ENCODE data around the gene RAD9B. TPM values are rescaled to one million over a fixed set of nuclear protein-coding genes. Genes with fewer than 3 reads are reported as not detected.

The RAD9B gene
- total and polyA plus RNA-seq, 2 of the 4 experiments (the other 2 are of a cell fraction): 0.09 to 0.18 TPM

GRCh38 chr12:110530511-110530910 is 28.4 kb downstream of the RAD9B start:
- DNase-seq (no peak), ATAC-seq (ENCODE audit: low read depth) (no peak)
- H4K5ac ChIP-seq (ENCODE audit: low read depth, low read length): no peak overlapping the region
- H3K4me1 ChIP-seq (ENCODE audit: control insufficient read depth, insufficient read depth, low read length): peaks cover 8% of the 10 kb centered on the region
- H4K20me1 ChIP-seq (ENCODE audit: insufficient read depth, low read length): peaks cover 8% of the 10 kb centered on the region; the same call in 1 of the 2 replicates
- in situ Hi-C loops (cut with MboI; ENCODE audit: low sequenced_read_pairs) (no loop called here), dilution Hi-C loops (cut with HindIII; ENCODE audit: low sequenced_read_pairs, unreplicated experiment) (no loop called here), intact Hi-C loops (cut with micrococcal nuclease) (no loop called here)
- H4K8ac ChIP-seq (ENCODE audit: low read depth in 2 of 2, low read length in 2 of 2): no peak overlapping the region
- H2BK120ac ChIP-seq (ENCODE audit: low read depth, low read length): no peak overlapping the region
- no peaks in the 10 kb centered on the region for H3K27me3 ChIP-seq (ENCODE audit: control insufficient read depth, insufficient read depth, low read length)
- TF ChIP-seq ELK1 (IDR thresholded peaks at IDR 0.05; ENCODE audit: borderline replicate concordance, low read depth, low read length) (no peak), RCOR1 (IDR thresholded peaks at IDR 0.05; ENCODE audit: insufficient replicate concordance, low read length) (no peak), CHD1 (IDR thresholded peaks at IDR 0.05; ENCODE audit: low read depth, low read length) (no peak), NFE2L2 (IDR thresholded peaks at IDR 0.05; ENCODE audit: low read depth, low read length) (no peak), MAZ (IDR thresholded peaks at IDR 0.05; ENCODE audit: borderline replicate concordance, low read depth, low read length) (no peak), USF2 (IDR thresholded peaks at IDR 0.05; ENCODE audit: low read depth, low read length) (no peak), CEBPB (IDR thresholded peaks at IDR 0.05; ENCODE audit: low read depth, low read length) (no peak), RAD21 (IDR thresholded peaks at IDR 0.05; ENCODE audit: low read length) (no peak), POLR2A (IDR thresholded peaks at IDR 0.05; ENCODE audit: low read depth, low read length) (no peak), MXI1 (IDR thresholded peaks at IDR 0.05; ENCODE audit: borderline replicate concordance, low read depth, low read length) (no peak), FOS (IDR thresholded peaks at IDR 0.05; ENCODE audit: low read depth, low read length) (no peak), BHLHE40 (IDR thresholded peaks at IDR 0.05; ENCODE audit: low read depth, low read length) (no peak), SMC3 (IDR thresholded peaks at IDR 0.05; ENCODE audit: low read depth, low read length) (no peak), RFX5 (IDR thresholded peaks at IDR 0.05; ENCODE audit: low read depth, low read length) (no peak), CTCF (conservative IDR thresholded peaks at IDR 0.05; ENCODE audit: low read depth, low read length) (no peak), MAFK (IDR thresholded peaks at IDR 0.05; ENCODE audit: low read depth, low read length) (no peak)
- H4K91ac ChIP-seq (ENCODE audit: insufficient read depth, low read depth, low read length): no peak overlapping the region
- no peak overlapping the region for H2AK9ac ChIP-seq (replicated peaks; ENCODE audit: low read depth, low read length, poor library complexity)
- WGBS, 2 experiments (ENCODE audit: extremely low coverage in 2 of 2, insufficient read length in 1 of 2): no CpG with 5 or more reads among the region's 2 CpGs
- H3K14ac ChIP-seq (replicated peaks; ENCODE audit: low read depth, low read length): no peak overlapping the region
- no peak overlapping the region for H2AFZ ChIP-seq (replicated peaks; ENCODE audit: low read length, poor library complexity)
- no peak overlapping the region for H3K4ac ChIP-seq (ENCODE audit: low read depth, low read length)
- no peak overlapping the region for H2BK15ac ChIP-seq (ENCODE audit: low read depth, low read length)
- ChIA-PET CTCF (no interaction called here), POLR2A (ENCODE audit: unreplicated experiment) (no interaction called here)
- no peak overlapping the region for H3K27ac ChIP-seq (ENCODE audit: insufficient read depth, low read length)
- no peak overlapping the region for H3K18ac ChIP-seq (ENCODE audit: low read depth, low read length)
- peaks cover 2% of the 10 kb centered on the region; the same call in 1 of the 2 replicates for H3K36me3 ChIP-seq (ENCODE audit: control insufficient read depth, insufficient read depth, low read length)
- H3K79me1 ChIP-seq (ENCODE audit: low read depth in 1 of 2, low read length in 2 of 2): peaks cover 17 to 19% of the 10 kb centered on the region in 2 experiments
- H2BK5ac ChIP-seq (ENCODE audit: low read depth, low read length, poor library complexity, severe bottlenecking): no peak overlapping the region
- H3K4me3 ChIP-seq (ENCODE audit: insufficient read depth, low read depth, low read length): no peak overlapping the region
- no peak overlapping the region for H3K56ac ChIP-seq (ENCODE audit: extremely low read depth, insufficient read depth, low read length)
- no peak overlapping the region for H3K4me2 ChIP-seq (ENCODE audit: low read depth, low read length)
- H3K9me3 ChIP-seq (ENCODE audit: control insufficient read depth, insufficient read depth, low read length): no peaks in the 10 kb centered on the region
- no TSS peak for BruUV-seq (replicated peaks)
- no peak overlapping the region for H2AK5ac ChIP-seq (ENCODE audit: low read depth, low read length)
- H2BK20ac ChIP-seq (ENCODE audit: low read depth, low read length): no peak overlapping the region
- peaks cover 6% of the 10 kb centered on the region for H3K9me1 ChIP-seq (ENCODE audit: insufficient read depth, low read length)
- no peak overlapping the region for H3K23ac ChIP-seq (ENCODE audit: low read depth, low read length)
- no peak overlapping the region for H3K9ac ChIP-seq (ENCODE audit: low read depth, low read length)

Measured in IMR-90 (cell line).